Neural crest cell (in vitro differentiated cells): ENCODE data around the gene TBCC. TPM values are rescaled to one million over a fixed set of nuclear protein-coding genes. Genes with fewer than 3 reads are reported as not detected.

Experiments
- DNase-seq: peaks from one replicate; pipeline ENCODE4 v3.0.0; 2021; ENCODE audit warnings: low read depth, mixed read lengths, low spot score
- H3K27ac Mint-ChIP-seq: one replicate; pipeline ENCODE4 v1.8.0; 2021; ENCODE audit warnings: mild to moderate bottlenecking, mixed read lengths; ENCODE audit not compliant: unreplicated experiment
- H3K27me3 Mint-ChIP-seq: 2 replicates; pipeline ENCODE4 v1.8.0; 2021; ENCODE audit warnings: low read depth, mild to moderate bottlenecking, mixed read lengths
- H3K36me3 Mint-ChIP-seq: 2 replicates; pipeline ENCODE4 v1.8.0; 2021; ENCODE audit warnings: low read depth, mild to moderate bottlenecking, mixed read lengths
- H3K4me1 Mint-ChIP-seq: 2 replicates; pipeline ENCODE4 v1.8.0; 2021; ENCODE audit warnings: mixed read lengths
- H3K4me3 Mint-ChIP-seq: one replicate; pipeline ENCODE4 v1.8.0; 2021; ENCODE audit warnings: mild to moderate bottlenecking, mixed read lengths
- H3K9me3 Mint-ChIP-seq: 2 replicates; pipeline ENCODE4 v1.8.0; 2021; ENCODE audit warnings: mixed read lengths
- total RNA-seq: library from RNA; stranded (reverse); gene quantifications from 2 replicates; pipeline ENCODE4 v1.2.1, GENCODE V29; 2021
- TF ChIP-seq, protein P1 (sequence below): fragments of 200-600 bp; sonication (generic); conservative IDR thresholded peaks from 2 replicates; pipeline ENCODE4 v1.5.0; 2021; ENCODE audit warnings: antibody characterized with exemption, mild to moderate bottlenecking

The TBCC gene
- total RNA-seq, 1 donor from 2014 or later = 23.2 TPM

DNA sequence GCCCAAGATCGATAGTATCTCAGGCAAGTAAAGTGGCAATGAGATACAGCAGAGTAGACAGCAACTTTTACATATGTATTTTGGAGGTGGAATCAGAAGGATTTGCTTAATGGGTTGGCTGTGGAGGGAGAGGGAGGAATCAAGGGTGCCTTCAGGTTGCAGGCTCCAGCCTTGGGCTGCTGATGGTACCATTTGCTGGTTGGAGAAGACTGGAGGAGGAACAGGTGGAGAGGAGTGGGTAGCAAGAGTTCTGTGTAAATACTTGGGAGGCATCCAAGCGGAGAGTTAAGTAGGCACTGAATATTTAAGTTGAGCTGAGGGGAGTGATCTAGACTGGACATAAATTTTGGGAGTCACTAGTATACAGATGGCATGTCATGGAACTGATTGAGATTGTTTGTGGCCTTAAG is 41.2 kb upstream of the TBCC start:
- TF ChIP-seq, protein P1, sequence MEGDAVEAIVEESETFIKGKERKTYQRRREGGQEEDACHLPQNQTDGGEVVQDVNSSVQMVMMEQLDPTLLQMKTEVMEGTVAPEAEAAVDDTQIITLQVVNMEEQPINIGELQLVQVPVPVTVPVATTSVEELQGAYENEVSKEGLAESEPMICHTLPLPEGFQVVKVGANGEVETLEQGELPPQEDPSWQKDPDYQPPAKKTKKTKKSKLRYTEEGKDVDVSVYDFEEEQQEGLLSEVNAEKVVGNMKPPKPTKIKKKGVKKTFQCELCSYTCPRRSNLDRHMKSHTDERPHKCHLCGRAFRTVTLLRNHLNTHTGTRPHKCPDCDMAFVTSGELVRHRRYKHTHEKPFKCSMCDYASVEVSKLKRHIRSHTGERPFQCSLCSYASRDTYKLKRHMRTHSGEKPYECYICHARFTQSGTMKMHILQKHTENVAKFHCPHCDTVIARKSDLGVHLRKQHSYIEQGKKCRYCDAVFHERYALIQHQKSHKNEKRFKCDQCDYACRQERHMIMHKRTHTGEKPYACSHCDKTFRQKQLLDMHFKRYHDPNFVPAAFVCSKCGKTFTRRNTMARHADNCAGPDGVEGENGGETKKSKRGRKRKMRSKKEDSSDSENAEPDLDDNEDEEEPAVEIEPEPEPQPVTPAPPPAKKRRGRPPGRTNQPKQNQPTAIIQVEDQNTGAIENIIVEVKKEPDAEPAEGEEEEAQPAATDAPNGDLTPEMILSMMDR = no peak
- Mint-ChIP-seq H3K27me3 (no peaks in the 10 kb centered on the region), H3K9me3 (no peaks in the 10 kb centered on the region), H3K4me3 (no peak overlapping the region), H3K27ac (no peak overlapping the region), H3K4me1 (peaks cover 24% of the 10 kb centered on the region), H3K36me3 (peaks cover 6% of the 10 kb centered on the region)
- no peak for DNase-seq

DNA sequence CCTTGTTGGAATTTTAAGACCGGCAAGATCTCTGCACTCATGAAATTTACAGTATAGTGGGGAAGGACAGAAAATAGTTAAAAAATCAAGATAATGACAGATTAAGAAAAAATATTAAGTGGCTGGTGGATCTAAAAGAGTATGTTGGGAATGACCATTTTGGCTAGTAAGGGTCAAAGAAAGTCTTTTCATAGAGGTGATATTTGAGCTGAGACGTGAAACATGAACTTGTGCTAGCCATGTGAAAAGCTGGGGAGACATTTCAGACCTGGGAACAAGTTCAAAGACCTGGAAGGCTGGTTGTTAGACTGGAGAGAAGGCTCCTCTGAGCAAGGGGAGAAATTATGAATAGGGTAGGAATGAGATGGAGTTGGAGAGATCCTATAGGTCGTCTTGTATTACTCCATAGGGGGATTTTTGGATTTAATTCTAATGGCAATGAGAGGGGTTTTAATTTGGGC is 40.7 kb upstream of the TBCC start:
- no peak for DNase-seq
- Mint-ChIP-seq H3K27ac (no peak overlapping the region), H3K36me3 (peaks cover 6% of the 10 kb centered on the region), H3K4me3 (no peak overlapping the region), H3K4me1 (peaks cover 24% of the 10 kb centered on the region), H3K27me3 (no peaks in the 10 kb centered on the region), H3K9me3 (no peaks in the 10 kb centered on the region)
- TF ChIP-seq, protein P1 = peak; percentile 15

DNA sequence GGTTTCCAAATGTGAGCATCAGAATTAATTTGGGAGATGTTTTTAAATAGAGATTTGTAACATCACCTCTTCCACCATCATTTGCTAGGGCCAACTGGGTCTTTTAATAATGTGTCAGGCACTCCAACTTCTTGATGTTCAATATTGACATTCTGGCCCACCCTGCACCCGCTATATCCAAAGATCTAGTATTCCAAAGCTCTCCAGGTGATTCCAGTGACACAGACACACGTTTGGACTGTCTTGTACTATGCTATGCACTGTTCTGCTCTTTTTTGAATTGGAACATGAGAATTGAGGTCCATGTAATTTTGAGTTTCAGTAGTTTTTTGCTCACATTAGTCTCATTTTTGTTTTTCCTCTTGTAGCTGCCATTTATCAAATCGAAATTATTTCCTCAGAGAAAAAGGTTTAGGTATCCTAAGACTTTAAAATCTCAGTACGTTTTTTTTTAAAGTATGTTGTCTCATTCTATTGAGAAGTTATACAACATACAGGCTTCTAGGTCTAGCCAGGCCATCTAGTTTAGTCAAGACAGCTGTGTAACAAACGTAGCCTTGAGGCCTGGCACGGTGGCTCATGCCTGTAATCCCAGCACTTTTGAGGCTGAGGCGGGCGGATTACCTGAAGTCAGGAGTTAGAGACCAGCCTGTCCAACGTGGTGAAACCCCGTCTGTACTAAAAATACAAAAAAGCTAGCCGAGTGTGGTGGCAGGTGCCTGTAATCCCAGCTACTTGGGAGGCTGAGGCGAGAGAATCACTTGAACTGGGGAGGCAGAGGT is 39.0 kb upstream of the TBCC start:
- H3K4me3 Mint-ChIP-seq = no peak overlapping the region
- peaks cover 6% of the 10 kb centered on the region for H3K36me3 Mint-ChIP-seq
- TF ChIP-seq, protein P1 = no peak
- H3K27ac Mint-ChIP-seq = peak overlapping the region; percentile 99
- peaks cover 18% of the 10 kb centered on the region for H3K4me1 Mint-ChIP-seq
- no peaks in the 10 kb centered on the region for H3K9me3 Mint-ChIP-seq
- no peak for DNase-seq
- peaks cover 5% of the 10 kb centered on the region for H3K27me3 Mint-ChIP-seq

DNA sequence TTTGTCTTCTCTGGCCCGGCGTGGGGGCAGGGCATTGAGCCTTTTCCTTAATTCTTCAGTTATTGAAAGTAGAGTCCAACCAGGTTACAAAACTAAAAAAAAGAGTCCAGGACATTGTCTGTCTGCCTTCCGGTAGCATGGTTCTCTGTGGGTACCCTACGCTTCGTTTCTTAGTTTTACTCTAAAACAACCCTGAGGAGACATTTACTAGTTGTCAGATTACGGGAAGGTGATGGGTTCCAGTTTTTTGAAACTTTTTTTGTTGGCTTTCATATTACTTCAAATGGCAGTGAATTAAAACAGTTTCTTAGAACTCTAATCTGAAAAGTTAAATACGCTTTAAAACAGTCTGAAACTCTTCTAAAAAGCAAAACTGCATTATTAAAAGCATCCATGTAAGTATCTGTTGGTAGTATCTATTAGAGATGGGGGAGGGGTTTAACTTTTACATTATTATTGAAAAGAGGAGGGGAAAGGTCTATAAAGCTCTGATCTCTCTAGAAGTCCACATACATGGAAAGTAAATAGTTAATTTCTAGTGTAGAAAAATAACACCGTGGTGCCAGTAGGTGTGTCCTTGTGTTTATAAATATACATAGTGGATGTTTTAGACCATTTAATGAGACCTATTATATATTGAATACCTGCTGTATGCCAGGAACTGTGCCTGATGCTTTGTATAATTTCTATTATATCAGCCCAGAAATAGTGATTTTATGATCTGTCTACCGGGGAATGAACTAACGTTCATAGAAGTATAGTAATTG is 38.2 kb upstream of the TBCC start:
- DNase-seq = no peak
- TF ChIP-seq, protein P1 = no peak
- no peaks in the 10 kb centered on the region for H3K9me3 Mint-ChIP-seq
- peaks cover 5% of the 10 kb centered on the region for H3K27me3 Mint-ChIP-seq
- peaks cover 6% of the 10 kb centered on the region for H3K36me3 Mint-ChIP-seq
- no peak overlapping the region for H3K4me3 Mint-ChIP-seq
- peak overlapping the region; percentile 99 for H3K27ac Mint-ChIP-seq
- H3K4me1 Mint-ChIP-seq = peaks cover 14% of the 10 kb centered on the region

DNA sequence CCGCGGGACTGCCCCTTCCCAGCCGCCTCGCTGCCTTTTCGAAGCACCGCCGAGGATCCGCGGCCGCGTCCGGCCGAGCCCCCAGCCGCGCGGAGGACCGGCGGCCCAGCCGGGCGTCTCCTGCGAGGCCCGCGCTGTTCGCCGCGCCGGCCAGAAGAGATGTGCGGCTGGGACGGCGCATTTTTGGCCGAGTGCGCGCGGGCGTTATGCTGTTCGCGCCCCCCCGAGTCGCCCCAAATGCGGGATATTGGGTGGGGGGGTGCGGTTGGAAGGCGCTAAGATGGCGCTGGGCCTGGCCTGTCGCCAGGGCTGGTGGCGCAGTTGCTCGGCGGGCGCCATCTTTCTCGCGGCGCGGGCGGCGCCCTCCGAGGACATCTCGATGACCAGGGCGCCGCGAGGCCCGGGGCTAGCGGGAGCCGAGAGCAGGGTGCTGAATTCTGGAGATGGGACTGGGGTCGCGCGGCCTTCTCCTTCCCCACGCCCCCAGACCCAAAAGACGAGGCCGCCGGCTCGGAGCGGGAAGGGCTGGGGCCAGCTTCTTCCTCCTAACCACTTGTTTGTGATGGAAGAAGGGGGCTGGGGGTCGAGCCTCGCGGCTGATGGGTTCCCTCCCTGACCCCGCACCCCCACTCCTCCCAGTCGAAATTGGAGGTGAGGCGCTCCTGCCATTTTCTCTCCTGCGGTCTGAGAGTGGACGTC is 37.4 kb upstream of the TBCC start:
- Mint-ChIP-seq H3K9me3 (no peaks in the 10 kb centered on the region), H3K27me3 (peaks cover 5% of the 10 kb centered on the region), H3K4me1 (peaks cover 11% of the 10 kb centered on the region), H3K4me3 (no peak overlapping the region), H3K27ac (peak overlapping the region; percentile 99), H3K36me3 (peaks cover 6% of the 10 kb centered on the region)
- TF ChIP-seq, protein P1 = no peak
- DNase-seq = peak; percentile 54
